ENCODE data around the gene PLAU.

DNA sequence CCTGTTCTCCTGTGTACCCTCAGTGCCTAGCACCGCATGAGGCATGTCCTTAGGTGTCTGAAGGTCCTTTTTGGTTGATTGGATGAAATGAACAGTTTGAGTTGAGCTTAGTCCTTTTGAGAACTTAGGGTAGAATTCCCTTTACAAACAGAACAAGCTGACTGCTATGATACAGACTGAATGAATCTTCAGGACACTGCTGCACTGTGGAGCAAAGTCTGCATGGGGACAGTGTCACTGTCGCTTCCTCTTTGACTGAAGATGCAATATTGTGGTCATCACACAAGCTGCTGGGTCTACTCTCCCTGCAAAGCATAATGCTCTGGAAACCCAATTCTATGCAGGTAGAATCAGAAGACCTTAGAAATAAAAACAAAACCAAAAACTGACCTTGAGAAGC, 8.6 kb upstream of the PLAU start:
- TF ChIP-seq, protein P1, sequence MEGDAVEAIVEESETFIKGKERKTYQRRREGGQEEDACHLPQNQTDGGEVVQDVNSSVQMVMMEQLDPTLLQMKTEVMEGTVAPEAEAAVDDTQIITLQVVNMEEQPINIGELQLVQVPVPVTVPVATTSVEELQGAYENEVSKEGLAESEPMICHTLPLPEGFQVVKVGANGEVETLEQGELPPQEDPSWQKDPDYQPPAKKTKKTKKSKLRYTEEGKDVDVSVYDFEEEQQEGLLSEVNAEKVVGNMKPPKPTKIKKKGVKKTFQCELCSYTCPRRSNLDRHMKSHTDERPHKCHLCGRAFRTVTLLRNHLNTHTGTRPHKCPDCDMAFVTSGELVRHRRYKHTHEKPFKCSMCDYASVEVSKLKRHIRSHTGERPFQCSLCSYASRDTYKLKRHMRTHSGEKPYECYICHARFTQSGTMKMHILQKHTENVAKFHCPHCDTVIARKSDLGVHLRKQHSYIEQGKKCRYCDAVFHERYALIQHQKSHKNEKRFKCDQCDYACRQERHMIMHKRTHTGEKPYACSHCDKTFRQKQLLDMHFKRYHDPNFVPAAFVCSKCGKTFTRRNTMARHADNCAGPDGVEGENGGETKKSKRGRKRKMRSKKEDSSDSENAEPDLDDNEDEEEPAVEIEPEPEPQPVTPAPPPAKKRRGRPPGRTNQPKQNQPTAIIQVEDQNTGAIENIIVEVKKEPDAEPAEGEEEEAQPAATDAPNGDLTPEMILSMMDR (IDR thresholded peaks at IDR 0.05), result no peak
- no peak for TF ChIP-seq EZH2 (IDR thresholded peaks at IDR 0.05)
